IMR-90 (cell line): ENCODE results near the gene OR13J1. TPM values are rescaled to one million over a fixed set of nuclear protein-coding genes. Genes with fewer than 3 reads are reported as not detected.

Experiments
- ATAC-seq: fragments of 200-7000 bp; cut with Tn5 transposase; 2 replicates; pipeline ENCODE4 v1.9.1; 2020; ENCODE audit warnings: low read depth, mild to moderate bottlenecking, moderate library complexity
- BruUV-seq: library from RNA; stranded (reverse); fragments of 400-500 nt; replicated peaks from 2 replicates; lab custom pipeline; 2021; lab: Mats Ljungman, UMichigan
- CTCF ChIA-PET: fragments of 300-600 bp; formaldehyde crosslinking; extraction: SDS; loops from one replicate; lab custom pipeline; 2021; ENCODE audit warnings: antibody characterized with exemption; lab: Yijun Ruan, JAX
- POLR2A ChIA-PET: fragments of 300-600 bp; sonication (Branson Sonifier 250); formaldehyde crosslinking; loops from one replicate; lab custom pipeline; 2022; ENCODE audit warnings: antibody characterized with exemption; ENCODE audit not compliant: unreplicated experiment; lab: Charles Lee
- DNase-seq: peaks from one replicate; pipeline ENCODE4 v3.0.0; 2013
- H2AFZ ChIP-seq: replicated peaks from 2 replicates; pipeline ENCODE3; 2013; ENCODE audit warnings: low read length, mild to moderate bottlenecking; ENCODE audit not compliant: poor library complexity
- H2AK5ac ChIP-seq: 2 replicates; pipeline ENCODE4 v1.6.1; 2013; ENCODE audit warnings: low read depth, low read length, inconsistent platforms
- H2AK9ac ChIP-seq: replicated peaks from 2 replicates; pipeline ENCODE3; 2013; ENCODE audit warnings: mild to moderate bottlenecking, low read depth, low read length, moderate library complexity; ENCODE audit not compliant: poor library complexity
- H2BK120ac ChIP-seq: 2 replicates; pipeline ENCODE4 v1.6.1; 2013; ENCODE audit warnings: low read depth, low read length, inconsistent platforms
- H2BK15ac ChIP-seq: 3 replicates; pipeline ENCODE4 v1.6.1; 2013; ENCODE audit warnings: low read depth, low read length, inconsistent platforms
- H2BK20ac ChIP-seq: 2 replicates; pipeline ENCODE4 v1.6.1; 2013; ENCODE audit warnings: low read depth, mild to moderate bottlenecking, inconsistent platforms, low read length, moderate library complexity
- H2BK5ac ChIP-seq: 2 replicates; pipeline ENCODE4 v1.6.1; 2013; ENCODE audit warnings: mild to moderate bottlenecking, low read depth, low read length, inconsistent platforms; ENCODE audit not compliant: poor library complexity, severe bottlenecking
- H3K14ac ChIP-seq: replicated peaks from 2 replicates; pipeline ENCODE4 v1.6.1; 2013; ENCODE audit warnings: low read depth, low read length, inconsistent platforms
- H3K18ac ChIP-seq: 2 replicates; pipeline ENCODE4 v1.6.1; 2013; ENCODE audit warnings: low read depth, low read length, control low read depth
- H3K23ac ChIP-seq: 2 replicates; pipeline ENCODE4 v1.6.1; 2013; ENCODE audit warnings: low read depth, low read length, inconsistent platforms
- H3K27ac ChIP-seq: 2 replicates; pipeline ENCODE4 v1.5.1; 2013; ENCODE audit warnings: mild to moderate bottlenecking, control low read depth, low read length; ENCODE audit not compliant: insufficient read depth
- H3K27me3 ChIP-seq: 2 replicates; pipeline ENCODE4 v1.6.1; 2013; ENCODE audit warnings: low read length; ENCODE audit not compliant: control insufficient read depth, insufficient read depth
- H3K36me3 ChIP-seq: 2 replicates; pipeline ENCODE4 v1.6.1; 2013; ENCODE audit warnings: low read length, mixed read lengths; ENCODE audit not compliant: control insufficient read depth, insufficient read depth
- H3K4ac ChIP-seq: 2 replicates; pipeline ENCODE4 v1.6.1; 2013; ENCODE audit warnings: low read depth, low read length, inconsistent platforms
- H3K4me1 ChIP-seq: 2 replicates; pipeline ENCODE4 v1.6.1; 2013; ENCODE audit warnings: low read length, mixed read lengths; ENCODE audit not compliant: control insufficient read depth, insufficient read depth
- H3K4me2 ChIP-seq: 2 replicates; pipeline ENCODE4 v1.6.1; 2013; ENCODE audit warnings: low read depth, mild to moderate bottlenecking, control low read depth, low read length, moderate library complexity
- H3K4me3 ChIP-seq: 2 replicates; pipeline ENCODE4 v1.5.1; 2013; ENCODE audit warnings: low read depth, mild to moderate bottlenecking, control low read depth, low read length, moderate library complexity; ENCODE audit not compliant: insufficient read depth
- H3K56ac ChIP-seq: 2 replicates; pipeline ENCODE4 v1.6.1; 2013; ENCODE audit warnings: low read length, inconsistent platforms; ENCODE audit not compliant: insufficient read depth; ENCODE audit errors: extremely low read depth
- H3K79me1 ChIP-seq, 2 experiments: 2 replicates each; pipeline ENCODE4 v1.6.1; 2013; ENCODE audit warnings: low read length in 2 of 2, inconsistent platforms in 1 of 2, low read depth in 1 of 2
- H3K9ac ChIP-seq: 2 replicates; pipeline ENCODE4 v1.6.1; 2013; ENCODE audit warnings: low read depth, low read length, control low read depth
- H3K9me1 ChIP-seq: 2 replicates; pipeline ENCODE4 v1.6.1; 2013; ENCODE audit warnings: low read length, inconsistent platforms; ENCODE audit not compliant: insufficient read depth
- H3K9me3 ChIP-seq: 2 replicates; pipeline ENCODE4 v1.6.1; 2013; ENCODE audit warnings: low read length; ENCODE audit not compliant: control insufficient read depth, insufficient read depth
- H4K20me1 ChIP-seq: 2 replicates; pipeline ENCODE4 v1.6.1; 2013; ENCODE audit warnings: low read length, inconsistent platforms; ENCODE audit not compliant: insufficient read depth
- H4K5ac ChIP-seq: 2 replicates; pipeline ENCODE4 v1.6.1; 2013; ENCODE audit warnings: mild to moderate bottlenecking, low read depth, low read length, control low read depth
- H4K8ac ChIP-seq, 2 experiments: 2 replicates each; pipeline ENCODE4 v1.6.1; 2013; ENCODE audit warnings: low read depth in 2 of 2, low read length in 2 of 2, control low read depth in 1 of 2, inconsistent platforms in 1 of 2
- H4K91ac ChIP-seq: 2 replicates; pipeline ENCODE4 v1.6.1; 2013; ENCODE audit warnings: low read depth, low read length, inconsistent platforms; ENCODE audit not compliant: insufficient read depth
- BHLHE40 ChIP-seq: fragments of 150-350 bp; IDR thresholded peaks from 2 replicates; pipeline ENCODE4 v1.6.1; 2016; ENCODE audit warnings: mild to moderate bottlenecking, low read depth, low read length
- CEBPB ChIP-seq: IDR thresholded peaks from 2 replicates; pipeline ENCODE4 v1.6.1; 2012; ENCODE audit warnings: low read depth, low read length, improper control_type of control experiment
- CHD1 ChIP-seq: IDR thresholded peaks from 2 replicates; pipeline ENCODE4 v1.6.1; 2012; ENCODE audit warnings: low read depth, low read length, improper control_type of control experiment
- ELK1 ChIP-seq: fragments of 150-350 bp; IDR thresholded peaks from 2 replicates; pipeline ENCODE4 v1.6.1; 2016; ENCODE audit warnings: low read depth, mild to moderate bottlenecking, low read length, moderate library complexity, borderline replicate concordance
- FOS ChIP-seq: fragments of 150-350 bp; IDR thresholded peaks from 2 replicates; pipeline ENCODE4 v1.6.1; 2016; ENCODE audit warnings: low read depth, low read length
- MAFK ChIP-seq: IDR thresholded peaks from 2 replicates; pipeline ENCODE4 v1.6.1; 2012; ENCODE audit warnings: low read depth, low read length, improper control_type of control experiment
- MAZ ChIP-seq: IDR thresholded peaks from 2 replicates; pipeline ENCODE4 v1.6.1; 2012; ENCODE audit warnings: low read depth, mild to moderate bottlenecking, low read length, improper control_type of control experiment, moderate library complexity, borderline replicate concordance
- MXI1 ChIP-seq: IDR thresholded peaks from 2 replicates; pipeline ENCODE4 v1.6.1; 2012; ENCODE audit warnings: low read depth, mild to moderate bottlenecking, low read length, moderate library complexity, borderline replicate concordance
- NFE2L2 ChIP-seq: fragments of 150-350 bp; IDR thresholded peaks from 2 replicates; pipeline ENCODE4 v1.6.1; 2016; ENCODE audit warnings: low read depth, mild to moderate bottlenecking, low read length
- POLR2A ChIP-seq: IDR thresholded peaks from 2 replicates; pipeline ENCODE4 v1.6.1; 2012; ENCODE audit warnings: mild to moderate bottlenecking, low read depth, low read length
- RAD21 ChIP-seq: IDR thresholded peaks from 2 replicates; pipeline ENCODE4 v1.6.1; 2012; ENCODE audit warnings: low read length, improper control_type of control experiment
- RCOR1 ChIP-seq: IDR thresholded peaks from 2 replicates; pipeline ENCODE4 v1.6.1; 2012; ENCODE audit warnings: mild to moderate bottlenecking, low read length, improper control_type of control experiment; ENCODE audit not compliant: insufficient replicate concordance
- RFX5 ChIP-seq: IDR thresholded peaks from 2 replicates; pipeline ENCODE4 v1.8.0; 2012; ENCODE audit warnings: low read depth, mild to moderate bottlenecking, low read length, moderate library complexity
- SMC3 ChIP-seq: fragments of 150-350 bp; IDR thresholded peaks from 2 replicates; pipeline ENCODE4 v1.6.1; 2016; ENCODE audit warnings: low read depth, mild to moderate bottlenecking, antibody characterized with exemption, low read length, moderate library complexity
- WGBS, 2 experiments: methylation state at CpG; one replicate each; pipeline versions ENCODE4 v1.1.5 to v1.1.7; 2013; ENCODE audit warnings: missing lambda C conversion rate in 2 of 2; ENCODE audit not compliant: insufficient read length in 1 of 2; ENCODE audit errors: extremely low coverage in 2 of 2; 5-methylcytosine and 5-hydroxymethylcytosine counted together
- dilution Hi-C: fragments of 300-500 bp; cut with HindIII; formaldehyde crosslinking; loops from one replicate; pipeline ENCODE4 v1.14.3; 2018; ENCODE audit warnings: low sequenced_read_pairs; ENCODE audit not compliant: unreplicated experiment
- in situ Hi-C: fragments of 300-500 bp; cut with MboI; formaldehyde crosslinking; loops from 3 replicates; pipeline ENCODE4 v1.14.3; 2019; ENCODE audit warnings: low sequenced_read_pairs, inconsistent platforms, mixed read lengths
- intact Hi-C: fragments of 100-400 bp; cut with micrococcal nuclease; formaldehyde crosslinking; loops from 2 replicates; pipeline ENCODE4 v1.10.0; 2022
- polyA plus RNA-seq, 3 experiments: library from polyadenylated mRNA; depleted of rRNA; stranded (reverse); fragments of >200 nt; gene quantifications; 2 replicates each; pipeline ENCODE4 v1.2.3, GENCODE V29; 2012; ENCODE audit warnings: low replicate concordance in 1 of 3
- total RNA-seq: library from RNA; depleted of rRNA; stranded (reverse); fragments of >200 nt; gene quantifications from 2 replicates; pipeline ENCODE4 v1.2.3, GENCODE V29; 2012
- TF ChIP-seq, protein P1 (sequence below): fragments of 150-350 bp; IDR thresholded peaks from 2 replicates; pipeline ENCODE4 v1.6.1; 2017; ENCODE audit warnings: mild to moderate bottlenecking, antibody characterized with exemption, low read length, low read depth
- TF ChIP-seq, protein P2 (sequence below): conservative IDR thresholded peaks from 2 replicates; pipeline ENCODE4 v1.5.1; 2012; ENCODE audit warnings: mild to moderate bottlenecking, low read depth, low read length, improper control_type of control experiment

Gene OR13J1
- total and polyA plus RNA-seq, 2 of the 4 experiments (the other 2 are of a cell fraction) = not detected

DNA sequence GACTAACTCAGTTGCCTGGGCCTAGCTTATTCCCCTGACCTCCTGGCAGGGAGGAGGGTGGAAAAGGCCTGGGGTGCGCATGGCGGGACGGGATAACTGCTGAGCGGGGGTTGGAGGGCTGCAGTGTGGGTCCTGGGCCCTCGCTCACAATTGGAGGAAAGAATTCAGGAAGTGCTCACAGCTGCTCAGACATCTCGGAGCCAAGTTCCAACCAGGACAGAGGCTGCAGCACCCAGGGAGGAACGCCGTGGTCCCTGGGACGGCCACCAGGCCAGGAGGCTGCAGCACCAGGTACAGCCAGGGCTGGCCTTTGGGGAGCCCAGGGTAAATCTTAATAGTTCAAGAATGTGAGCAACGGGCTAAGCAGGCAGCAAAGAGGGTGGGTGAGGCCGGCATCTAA lies 39.1 kb upstream of the OR13J1 start, which contains the start of gene SPAAR:
SPAAR (plus strand) TSS at position 217 of the 400 bp plus-strand sequence. CDS start 974 bp downstream, outside the sequence.
- peaks cover 47% of the 10 kb centered on the region for H3K4me1 ChIP-seq
- H3K36me3 ChIP-seq = no peaks in the 10 kb centered on the region
- DNase-seq = no peak
- no peak for ATAC-seq
- H4K91ac ChIP-seq = peak within 1 kb of the TSS; percentile 99
- H3K9ac ChIP-seq = peak within 1 kb of the TSS; percentile 10
- CTCF ChIA-PET = no interaction called here
- H3K4ac ChIP-seq = peak within 1 kb of the TSS; percentile 100
- POLR2A ChIA-PET = no interaction called here
- no TSS peak for BruUV-seq
- in situ Hi-C loops (no loop called here), dilution Hi-C loops (no loop called here), intact Hi-C loops (no loop called here)
- H3K9me1 ChIP-seq = peaks cover 26% of the 10 kb centered on the region
- H3K18ac ChIP-seq = peak within 1 kb of the TSS; percentile 65
- TF ChIP-seq CHD1 = no peak
- TF ChIP-seq RAD21 = no peak
- no peak for TF ChIP-seq ELK1
- no peak for TF ChIP-seq RFX5
- TF ChIP-seq, protein P1, sequence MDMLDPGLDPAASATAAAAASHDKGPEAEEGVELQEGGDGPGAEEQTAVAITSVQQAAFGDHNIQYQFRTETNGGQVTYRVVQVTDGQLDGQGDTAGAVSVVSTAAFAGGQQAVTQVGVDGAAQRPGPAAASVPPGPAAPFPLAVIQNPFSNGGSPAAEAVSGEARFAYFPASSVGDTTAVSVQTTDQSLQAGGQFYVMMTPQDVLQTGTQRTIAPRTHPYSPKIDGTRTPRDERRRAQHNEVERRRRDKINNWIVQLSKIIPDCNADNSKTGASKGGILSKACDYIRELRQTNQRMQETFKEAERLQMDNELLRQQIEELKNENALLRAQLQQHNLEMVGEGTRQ = no peak
- TF ChIP-seq, protein P2, sequence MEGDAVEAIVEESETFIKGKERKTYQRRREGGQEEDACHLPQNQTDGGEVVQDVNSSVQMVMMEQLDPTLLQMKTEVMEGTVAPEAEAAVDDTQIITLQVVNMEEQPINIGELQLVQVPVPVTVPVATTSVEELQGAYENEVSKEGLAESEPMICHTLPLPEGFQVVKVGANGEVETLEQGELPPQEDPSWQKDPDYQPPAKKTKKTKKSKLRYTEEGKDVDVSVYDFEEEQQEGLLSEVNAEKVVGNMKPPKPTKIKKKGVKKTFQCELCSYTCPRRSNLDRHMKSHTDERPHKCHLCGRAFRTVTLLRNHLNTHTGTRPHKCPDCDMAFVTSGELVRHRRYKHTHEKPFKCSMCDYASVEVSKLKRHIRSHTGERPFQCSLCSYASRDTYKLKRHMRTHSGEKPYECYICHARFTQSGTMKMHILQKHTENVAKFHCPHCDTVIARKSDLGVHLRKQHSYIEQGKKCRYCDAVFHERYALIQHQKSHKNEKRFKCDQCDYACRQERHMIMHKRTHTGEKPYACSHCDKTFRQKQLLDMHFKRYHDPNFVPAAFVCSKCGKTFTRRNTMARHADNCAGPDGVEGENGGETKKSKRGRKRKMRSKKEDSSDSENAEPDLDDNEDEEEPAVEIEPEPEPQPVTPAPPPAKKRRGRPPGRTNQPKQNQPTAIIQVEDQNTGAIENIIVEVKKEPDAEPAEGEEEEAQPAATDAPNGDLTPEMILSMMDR = no peak
- TF ChIP-seq MXI1 = no peak
- no peak for TF ChIP-seq CEBPB
- no peak for TF ChIP-seq MAFK
- TF ChIP-seq SMC3 = no peak
- no peak for TF ChIP-seq RCOR1
- TF ChIP-seq NFE2L2 = no peak
- TF ChIP-seq MAZ = no peak
- TF ChIP-seq POLR2A = no peak
- TF ChIP-seq FOS = no peak
- TF ChIP-seq BHLHE40 = no peak
- no peak within 1 kb of the TSS for H3K4me3 ChIP-seq
- no peaks in the 10 kb centered on the region for H3K27me3 ChIP-seq
- H3K27ac ChIP-seq = peak within 1 kb of the TSS; percentile 93
- peak within 1 kb of the TSS; percentile 99 for H3K14ac ChIP-seq
- peak within 1 kb of the TSS; percentile 96 to 97 for H4K8ac ChIP-seq
- peak within 1 kb of the TSS; percentile 98 for H2BK5ac ChIP-seq
- H3K9me3 ChIP-seq = no peaks in the 10 kb centered on the region
- peak within 1 kb of the TSS; percentile 83 for H2BK15ac ChIP-seq
- 88% methylated on average over 8 of the region's 11 CpGs; no CpG with 5 or more reads in 1 of the 2 experiments for WGBS, 2 experiments
- peak within 1 kb of the TSS; percentile 85 for H2AFZ ChIP-seq
- H4K5ac ChIP-seq = peak within 1 kb of the TSS; percentile 95
- H4K20me1 ChIP-seq = no peaks in the 10 kb centered on the region
- peak within 1 kb of the TSS; percentile 98 for H2BK20ac ChIP-seq
- peak within 1 kb of the TSS; percentile 95 for H2AK9ac ChIP-seq
- H3K4me2 ChIP-seq = peak within 1 kb of the TSS; percentile 30
- peak within 1 kb of the TSS; percentile 86 for H3K23ac ChIP-seq
- H3K56ac ChIP-seq = peak within 1 kb of the TSS; percentile 91
- H3K79me1 ChIP-seq = peaks cover 0 to 36% of the 10 kb centered on the region in 2 experiments; a peak in 2 of 4 replicates
- peak within 1 kb of the TSS; percentile 99 for H2BK120ac ChIP-seq
- H2AK5ac ChIP-seq = peak within 1 kb of the TSS; percentile 99
